HEK293 (cell line): ENCODE data around the gene CD302.
"Not testable (repeated sequence)": the region's sequence is repeated elsewhere in the genome, so short reads cannot be mapped to it uniquely, and the experiment has no call there.

ENCODE experiments used
- CTCF ChIA-PET: fragments of 350-600 bp; formaldehyde crosslinking; extraction: SDS; loops from one replicate; lab custom pipeline; 2021; ENCODE audit warnings: antibody characterized with exemption; lab: Yijun Ruan, JAX
- POLR2A ChIA-PET: fragments of 300-600 bp; formaldehyde crosslinking; extraction: SDS; loops from one replicate; lab custom pipeline; 2020; ENCODE audit warnings: antibody characterized with exemption, inconsistent platforms; lab: Yijun Ruan, JAX
- H3K27ac ChIP-seq: fragments of 200-500 bp; sonication (Bioruptor generic); 2 replicates; pipeline ENCODE4 v1.5.1; 2014; ENCODE audit warnings: low read depth, low read length, control low read depth, inconsistent platforms; ENCODE audit errors: extremely low read depth
- H3K36me3 ChIP-seq, 2 experiments: fragments of 200-500 bp in 1 of 2; sonication (Bioruptor generic) in 1 of 2; 1 replicate in 1 of 2; 2 replicates in 1 of 2; pipeline ENCODE4 v1.5.1; 2014 to 2017; ENCODE audit warnings: inconsistent platforms in 2 of 2, low read length in 2 of 2; ENCODE audit not compliant: control insufficient read depth in 2 of 2, insufficient read depth in 1 of 2
- H3K4me1 ChIP-seq: fragments of 200-500 bp; sonication (Bioruptor generic); 2 replicates; pipeline ENCODE4 v1.5.1; 2014; ENCODE audit warnings: mild to moderate bottlenecking, low read length, inconsistent platforms; ENCODE audit not compliant: control insufficient read depth, insufficient read depth
- H3K4me3 ChIP-seq: 2 replicates; pipeline ENCODE4 v1.5.1; 2011; ENCODE audit warnings: low read depth, mild to moderate bottlenecking, control low read depth, low read length, moderate library complexity
- H3K9me3 ChIP-seq: fragments of 200-500 bp; sonication (Bioruptor generic); 2 replicates; pipeline ENCODE4 v1.5.1; 2014; ENCODE audit warnings: low read depth, low read length, inconsistent platforms; ENCODE audit not compliant: control insufficient read depth, insufficient read depth
- KLF16 ChIP-seq: fragments of 450-650 bp; formaldehyde crosslinking; IDR thresholded peaks from 2 replicates; pipeline ENCODE4 v1.5.1; 2017; ENCODE audit warnings: missing biosample characterization, missing genetic modification characterization
- SP7 ChIP-seq: fragments of 450-650 bp; formaldehyde crosslinking; IDR thresholded peaks from 2 replicates; pipeline ENCODE4 v1.5.1; 2016; ENCODE audit warnings: missing biosample characterization, missing genetic modification characterization
- TCF7L2 ChIP-seq: IDR thresholded peaks from 2 replicates; pipeline ENCODE4 v1.6.1; 2011; ENCODE audit warnings: low read depth, mild to moderate bottlenecking, inconsistent platforms, low read length, moderate library complexity, borderline replicate concordance
- ZBTB11 ChIP-seq: fragments of 450-650 bp; formaldehyde crosslinking; conservative IDR thresholded peaks from 2 replicates; pipeline ENCODE4 v1.5.1; 2016; ENCODE audit warnings: low read depth, missing biosample characterization, missing genetic modification characterization
- ZBTB26 ChIP-seq: fragments of 450-650 bp; formaldehyde crosslinking; optimal IDR thresholded peaks from 2 replicates; pipeline ENCODE3; 2016; ENCODE audit warnings: missing biosample characterization, mild to moderate bottlenecking, missing genetic modification characterization
- ZFP69B ChIP-seq: fragments of 450-650 bp; formaldehyde crosslinking; IDR thresholded peaks from 2 replicates; pipeline ENCODE4 v1.5.1; 2016; ENCODE audit warnings: missing biosample characterization, missing genetic modification characterization
- ZNF362 ChIP-seq: fragments of 450-650 bp; formaldehyde crosslinking; IDR thresholded peaks from 2 replicates; pipeline ENCODE4 v1.5.1; 2016; ENCODE audit warnings: missing biosample characterization, missing genetic modification characterization
- ZNF501 ChIP-seq: fragments of 450-650 bp; formaldehyde crosslinking; IDR thresholded peaks from 2 replicates; pipeline ENCODE4 v1.5.1; 2016; ENCODE audit warnings: missing biosample characterization, missing genetic modification characterization
- ZNF518A ChIP-seq: fragments of 450-650 bp; formaldehyde crosslinking; conservative IDR thresholded peaks from 2 replicates; pipeline ENCODE4 v1.5.1; 2016; ENCODE audit warnings: low read depth, missing biosample characterization, missing genetic modification characterization
- ZNF555 ChIP-seq: fragments of 450-650 bp; formaldehyde crosslinking; conservative IDR thresholded peaks from 2 replicates; pipeline ENCODE4 v1.5.1; 2017; ENCODE audit warnings: missing biosample characterization, mild to moderate bottlenecking, missing genetic modification characterization, inconsistent platforms
- ZNF560 ChIP-seq: fragments of 450-650 bp; formaldehyde crosslinking; IDR thresholded peaks from 2 replicates; pipeline ENCODE4 v1.5.1; 2017; ENCODE audit warnings: missing biosample characterization, missing genetic modification characterization, borderline replicate concordance
- ZNF561 ChIP-seq: fragments of 450-650 bp; IDR thresholded peaks from 2 replicates; pipeline ENCODE4 v1.5.1; 2018; ENCODE audit warnings: missing biosample characterization, missing genetic modification characterization, borderline replicate concordance
- ZNF830 ChIP-seq: fragments of 450-650 bp; IDR thresholded peaks from 2 replicates; pipeline ENCODE4 v1.5.0; 2018; ENCODE audit warnings: missing biosample characterization, missing genetic modification characterization, low read depth, mild to moderate bottlenecking, moderate library complexity
- ZSCAN18 ChIP-seq: fragments of 450-650 bp; formaldehyde crosslinking; IDR thresholded peaks from 2 replicates; pipeline ENCODE4 v1.5.1; 2016; ENCODE audit warnings: missing biosample characterization, missing genetic modification characterization

Gene CD302

GRCh38 chr2:159785195-159785594, 12.8 kb downstream of the CD302 start:
- CTCF ChIA-PET = interaction anchor here (0.7 to 0.9 kb wide), 3 partner anchors 12 to 26 kb away, joined by 3 to 4 read pairs (median 3); no protein-coding TSS in a partner anchor
- H3K27ac ChIP-seq = no peak overlapping the region
- TF ChIP-seq ZNF362 (tag by site-specific recombination) (peak; percentile 4; the same call in 1 of the 2 replicates), ZBTB26 (no peak)
- H3K36me3 ChIP-seq = peaks cover 0 to 3% of the 10 kb centered on the region in 2 experiments; a peak in 1 of 3 replicates
- no peaks in the 10 kb centered on the region for H3K4me1 ChIP-seq
- no peaks in the 10 kb centered on the region for H3K9me3 ChIP-seq
- H3K4me3 ChIP-seq = no peak overlapping the region
- POLR2A ChIA-PET = no interaction called here

- peak; percentile 33; the same call in 1 of the 2 replicates for TF ChIP-seq ZNF362 (tag by site-specific recombination)
- TF ChIP-seq, all 188 proteins: peak for 1; not testable (repeated sequence) for 187
- H3K27ac ChIP-seq, H3K9me3 ChIP-seq, POLR2A ChIA-PET, H3K4me1 ChIP-seq, H3K36me3 ChIP-seq, H3K4me3 ChIP-seq: not testable (repeated sequence)
- CTCF ChIA-PET = interaction anchor here (0.7 to 0.9 kb wide), 3 partner anchors 11 to 26 kb away, joined by 3 to 4 read pairs (median 3); no protein-coding TSS in a partner anchor
Measured at GRCh38 chr2:159784744-159785143, 13.3 kb downstream of the CD302 start.

GRCh38 chr2:159783556-159783955, 14.5 kb downstream of the CD302 start:
- Histone ChIP-seq H3K4me3 (no peak overlapping the region), H3K4me1 (no peaks in the 10 kb centered on the region), H3K27ac (no peak overlapping the region), H3K36me3 (peaks cover 0 to 3% of the 10 kb centered on the region in 2 experiments; a peak in 1 of 3 replicates)
- CTCF ChIA-PET = no interaction called here
- TF ChIP-seq TCF7L2 (no peak), ZNF560 (tag by site-specific recombination) (no peak), ZNF555 (tag by site-specific recombination) (no peak), KLF16 (tag by site-specific recombination) (no peak), ZBTB11 (tag by site-specific recombination) (no peak), ZNF501 (tag by site-specific recombination) (no peak), ZNF561 (tag by site-specific recombination) (no peak), SP7 (no peak), ZNF830 (tag by site-specific recombination) (no peak), ZSCAN18 (tag by site-specific recombination) (no peak), ZFP69B (tag by site-specific recombination) (no peak), ZNF518A (tag by site-specific recombination) (no peak)
- TF ChIP-seq, all 188 proteins: peak for 0
- H3K9me3 ChIP-seq = no peaks in the 10 kb centered on the region
- POLR2A ChIA-PET = no interaction called here
